IMR-90 (cell line): ENCODE measurements around the gene SEL1L. TPM values are rescaled to one million over a fixed set of nuclear protein-coding genes. Genes with fewer than 3 reads are reported as not detected.

Experiments used
- ATAC-seq: fragments of 200-7000 bp; cut with Tn5 transposase; 2 replicates; pipeline ENCODE4 v1.9.1; 2020; ENCODE audit warnings: low read depth, mild to moderate bottlenecking, moderate library complexity
- BruUV-seq: library from RNA; stranded (reverse); fragments of 400-500 nt; replicated peaks from 2 replicates; lab custom pipeline; 2021; lab: Mats Ljungman, UMichigan
- CTCF ChIA-PET: fragments of 300-600 bp; formaldehyde crosslinking; extraction: SDS; loops from one replicate; lab custom pipeline; 2021; ENCODE audit warnings: antibody characterized with exemption; lab: Yijun Ruan, JAX
- POLR2A ChIA-PET: fragments of 300-600 bp; sonication (Branson Sonifier 250); formaldehyde crosslinking; loops from one replicate; lab custom pipeline; 2022; ENCODE audit warnings: antibody characterized with exemption; ENCODE audit not compliant: unreplicated experiment; lab: Charles Lee
- DNase-seq: peaks from one replicate; pipeline ENCODE4 v3.0.0; 2013
- H2AFZ ChIP-seq: replicated peaks from 2 replicates; pipeline ENCODE3; 2013; ENCODE audit warnings: low read length, mild to moderate bottlenecking; ENCODE audit not compliant: poor library complexity
- H2AK5ac ChIP-seq: 2 replicates; pipeline ENCODE4 v1.6.1; 2013; ENCODE audit warnings: low read depth, low read length, inconsistent platforms
- H2AK9ac ChIP-seq: replicated peaks from 2 replicates; pipeline ENCODE3; 2013; ENCODE audit warnings: mild to moderate bottlenecking, low read depth, low read length, moderate library complexity; ENCODE audit not compliant: poor library complexity
- H2BK120ac ChIP-seq: 2 replicates; pipeline ENCODE4 v1.6.1; 2013; ENCODE audit warnings: low read depth, low read length, inconsistent platforms
- H2BK15ac ChIP-seq: 3 replicates; pipeline ENCODE4 v1.6.1; 2013; ENCODE audit warnings: low read depth, low read length, inconsistent platforms
- H2BK20ac ChIP-seq: 2 replicates; pipeline ENCODE4 v1.6.1; 2013; ENCODE audit warnings: low read depth, mild to moderate bottlenecking, inconsistent platforms, low read length, moderate library complexity
- H2BK5ac ChIP-seq: 2 replicates; pipeline ENCODE4 v1.6.1; 2013; ENCODE audit warnings: mild to moderate bottlenecking, low read depth, low read length, inconsistent platforms; ENCODE audit not compliant: poor library complexity, severe bottlenecking
- H3K14ac ChIP-seq: replicated peaks from 2 replicates; pipeline ENCODE4 v1.6.1; 2013; ENCODE audit warnings: low read depth, low read length, inconsistent platforms
- H3K18ac ChIP-seq: 2 replicates; pipeline ENCODE4 v1.6.1; 2013; ENCODE audit warnings: low read depth, low read length, control low read depth
- H3K23ac ChIP-seq: 2 replicates; pipeline ENCODE4 v1.6.1; 2013; ENCODE audit warnings: low read depth, low read length, inconsistent platforms
- H3K27ac ChIP-seq: 2 replicates; pipeline ENCODE4 v1.5.1; 2013; ENCODE audit warnings: mild to moderate bottlenecking, control low read depth, low read length; ENCODE audit not compliant: insufficient read depth
- H3K27me3 ChIP-seq: 2 replicates; pipeline ENCODE4 v1.6.1; 2013; ENCODE audit warnings: low read length; ENCODE audit not compliant: control insufficient read depth, insufficient read depth
- H3K36me3 ChIP-seq: 2 replicates; pipeline ENCODE4 v1.6.1; 2013; ENCODE audit warnings: low read length, mixed read lengths; ENCODE audit not compliant: control insufficient read depth, insufficient read depth
- H3K4ac ChIP-seq: 2 replicates; pipeline ENCODE4 v1.6.1; 2013; ENCODE audit warnings: low read depth, low read length, inconsistent platforms
- H3K4me1 ChIP-seq: 2 replicates; pipeline ENCODE4 v1.6.1; 2013; ENCODE audit warnings: low read length, mixed read lengths; ENCODE audit not compliant: control insufficient read depth, insufficient read depth
- H3K4me2 ChIP-seq: 2 replicates; pipeline ENCODE4 v1.6.1; 2013; ENCODE audit warnings: low read depth, mild to moderate bottlenecking, control low read depth, low read length, moderate library complexity
- H3K4me3 ChIP-seq: 2 replicates; pipeline ENCODE4 v1.5.1; 2013; ENCODE audit warnings: low read depth, mild to moderate bottlenecking, control low read depth, low read length, moderate library complexity; ENCODE audit not compliant: insufficient read depth
- H3K56ac ChIP-seq: 2 replicates; pipeline ENCODE4 v1.6.1; 2013; ENCODE audit warnings: low read length, inconsistent platforms; ENCODE audit not compliant: insufficient read depth; ENCODE audit errors: extremely low read depth
- H3K79me1 ChIP-seq, 2 experiments: 2 replicates each; pipeline ENCODE4 v1.6.1; 2013; ENCODE audit warnings: low read length in 2 of 2, inconsistent platforms in 1 of 2, low read depth in 1 of 2
- H3K9ac ChIP-seq: 2 replicates; pipeline ENCODE4 v1.6.1; 2013; ENCODE audit warnings: low read depth, low read length, control low read depth
- H3K9me1 ChIP-seq: 2 replicates; pipeline ENCODE4 v1.6.1; 2013; ENCODE audit warnings: low read length, inconsistent platforms; ENCODE audit not compliant: insufficient read depth
- H3K9me3 ChIP-seq: 2 replicates; pipeline ENCODE4 v1.6.1; 2013; ENCODE audit warnings: low read length; ENCODE audit not compliant: control insufficient read depth, insufficient read depth
- H4K20me1 ChIP-seq: 2 replicates; pipeline ENCODE4 v1.6.1; 2013; ENCODE audit warnings: low read length, inconsistent platforms; ENCODE audit not compliant: insufficient read depth
- H4K5ac ChIP-seq: 2 replicates; pipeline ENCODE4 v1.6.1; 2013; ENCODE audit warnings: mild to moderate bottlenecking, low read depth, low read length, control low read depth
- H4K8ac ChIP-seq, 2 experiments: 2 replicates each; pipeline ENCODE4 v1.6.1; 2013; ENCODE audit warnings: low read depth in 2 of 2, low read length in 2 of 2, control low read depth in 1 of 2, inconsistent platforms in 1 of 2
- H4K91ac ChIP-seq: 2 replicates; pipeline ENCODE4 v1.6.1; 2013; ENCODE audit warnings: low read depth, low read length, inconsistent platforms; ENCODE audit not compliant: insufficient read depth
- CHD1 ChIP-seq: IDR thresholded peaks from 2 replicates; pipeline ENCODE4 v1.6.1; 2012; ENCODE audit warnings: low read depth, low read length, improper control_type of control experiment
- ELK1 ChIP-seq: fragments of 150-350 bp; IDR thresholded peaks from 2 replicates; pipeline ENCODE4 v1.6.1; 2016; ENCODE audit warnings: low read depth, mild to moderate bottlenecking, low read length, moderate library complexity, borderline replicate concordance
- FOS ChIP-seq: fragments of 150-350 bp; IDR thresholded peaks from 2 replicates; pipeline ENCODE4 v1.6.1; 2016; ENCODE audit warnings: low read depth, low read length
- MAFK ChIP-seq: IDR thresholded peaks from 2 replicates; pipeline ENCODE4 v1.6.1; 2012; ENCODE audit warnings: low read depth, low read length, improper control_type of control experiment
- NFE2L2 ChIP-seq: fragments of 150-350 bp; IDR thresholded peaks from 2 replicates; pipeline ENCODE4 v1.6.1; 2016; ENCODE audit warnings: low read depth, mild to moderate bottlenecking, low read length
- POLR2A ChIP-seq: IDR thresholded peaks from 2 replicates; pipeline ENCODE4 v1.6.1; 2012; ENCODE audit warnings: mild to moderate bottlenecking, low read depth, low read length
- RAD21 ChIP-seq: IDR thresholded peaks from 2 replicates; pipeline ENCODE4 v1.6.1; 2012; ENCODE audit warnings: low read length, improper control_type of control experiment
- RCOR1 ChIP-seq: IDR thresholded peaks from 2 replicates; pipeline ENCODE4 v1.6.1; 2012; ENCODE audit warnings: mild to moderate bottlenecking, low read length, improper control_type of control experiment; ENCODE audit not compliant: insufficient replicate concordance
- RFX5 ChIP-seq: IDR thresholded peaks from 2 replicates; pipeline ENCODE4 v1.8.0; 2012; ENCODE audit warnings: low read depth, mild to moderate bottlenecking, low read length, moderate library complexity
- SMC3 ChIP-seq: fragments of 150-350 bp; IDR thresholded peaks from 2 replicates; pipeline ENCODE4 v1.6.1; 2016; ENCODE audit warnings: low read depth, mild to moderate bottlenecking, antibody characterized with exemption, low read length, moderate library complexity
- USF2 ChIP-seq: fragments of 150-350 bp; IDR thresholded peaks from 2 replicates; pipeline ENCODE4 v1.6.1; 2017; ENCODE audit warnings: mild to moderate bottlenecking, antibody characterized with exemption, low read length, low read depth
- WGBS, 2 experiments: methylation state at CpG; one replicate each; pipeline versions ENCODE4 v1.1.5 to v1.1.7; 2013; ENCODE audit warnings: missing lambda C conversion rate in 2 of 2; ENCODE audit not compliant: insufficient read length in 1 of 2; ENCODE audit errors: extremely low coverage in 2 of 2; 5-methylcytosine and 5-hydroxymethylcytosine counted together
- dilution Hi-C: fragments of 300-500 bp; cut with HindIII; formaldehyde crosslinking; loops from one replicate; pipeline ENCODE4 v1.14.3; 2018; ENCODE audit warnings: low sequenced_read_pairs; ENCODE audit not compliant: unreplicated experiment
- in situ Hi-C: fragments of 300-500 bp; cut with MboI; formaldehyde crosslinking; loops from 3 replicates; pipeline ENCODE4 v1.14.3; 2019; ENCODE audit warnings: low sequenced_read_pairs, inconsistent platforms, mixed read lengths
- intact Hi-C: fragments of 100-400 bp; cut with micrococcal nuclease; formaldehyde crosslinking; loops from 2 replicates; pipeline ENCODE4 v1.10.0; 2022
- polyA plus RNA-seq, 3 experiments: library from polyadenylated mRNA; depleted of rRNA; stranded (reverse); fragments of >200 nt; gene quantifications; 2 replicates each; pipeline ENCODE4 v1.2.3, GENCODE V29; 2012; ENCODE audit warnings: low replicate concordance in 1 of 3
- total RNA-seq: library from RNA; depleted of rRNA; stranded (reverse); fragments of >200 nt; gene quantifications from 2 replicates; pipeline ENCODE4 v1.2.3, GENCODE V29; 2012

Gene SEL1L
- total and polyA plus RNA-seq, 2 of the 4 experiments (the other 2 are of a cell fraction), result 21.0 to 62.4 TPM

- no peak overlapping the region for H3K4me2 ChIP-seq
- DNase-seq, result no peak
- H3K9me1 ChIP-seq, result no peaks in the 10 kb centered on the region
- no peak overlapping the region for H4K8ac ChIP-seq
- no TSS peak for BruUV-seq
- dilution Hi-C loops (no loop called here), intact Hi-C loops (no loop called here), in situ Hi-C loops (no loop called here)
- H3K4me1 ChIP-seq, result no peaks in the 10 kb centered on the region; the same call in 1 of the 2 replicates
- H3K14ac ChIP-seq, result no peak overlapping the region
- ATAC-seq, result no peak
- H4K91ac ChIP-seq, result no peak overlapping the region
- H3K36me3 ChIP-seq, result no peaks in the 10 kb centered on the region
- H2BK15ac ChIP-seq, result no peak overlapping the region
- no peak overlapping the region; the same call in 1 of the 2 replicates for H3K23ac ChIP-seq
- no peak overlapping the region for H4K5ac ChIP-seq
- no peak overlapping the region for H3K27ac ChIP-seq
- no peak overlapping the region for H2BK20ac ChIP-seq
- no peak overlapping the region for H3K9ac ChIP-seq
- H2AFZ ChIP-seq, result no peak overlapping the region
- H3K79me1 ChIP-seq, result no peaks in the 10 kb centered on the region
- no peaks in the 10 kb centered on the region for H4K20me1 ChIP-seq
- no peaks in the 10 kb centered on the region for H3K9me3 ChIP-seq
- POLR2A ChIA-PET, result no interaction called here
- H3K56ac ChIP-seq, result no peak overlapping the region
- no peak overlapping the region for H2BK120ac ChIP-seq
- peaks cover 46% of the 10 kb centered on the region for H3K27me3 ChIP-seq
- peak overlapping the region; percentile 48 for H2AK9ac ChIP-seq
- H3K4ac ChIP-seq, result no peak overlapping the region
- H2AK5ac ChIP-seq, result no peak overlapping the region
- CTCF ChIA-PET, result no interaction called here
- TF ChIP-seq ELK1 (no peak), RAD21 (no peak), MAFK (no peak), FOS (no peak), POLR2A (no peak), NFE2L2 (no peak), USF2 (no peak), RCOR1 (no peak), CHD1 (no peak), SMC3 (no peak), RFX5 (no peak)
- no peak overlapping the region for H2BK5ac ChIP-seq
- H3K4me3 ChIP-seq, result no peak overlapping the region
- no peak overlapping the region for H3K18ac ChIP-seq
- 21% methylated on average over 2 of the region's 2 CpGs; no CpG with 5 or more reads in 1 of the 2 experiments for WGBS, 2 experiments
Observed at GRCh38 chr14:81433378-81433777, 100.3 kb downstream of the SEL1L start.
